MG63 (cell line): ENCODE measurements around the gene GPA33. TPM values are rescaled to one million over a fixed set of nuclear protein-coding genes. Genes with fewer than 3 reads are reported as not detected.

Source experiments
- DNase-seq: peaks from one replicate; pipeline ENCODE4 v3.0.0-alpha.2; 2020
- H3K27me3 ChIP-seq: fragments of 250-450 bp; sonication (Bioruptor Pico); 2 replicates; pipeline ENCODE4 v1.5.1; 2020; ENCODE audit warnings: mild to moderate bottlenecking, moderate library complexity
- H3K36me3 ChIP-seq: fragments of 250-450 bp; sonication (Bioruptor Pico); 2 replicates; pipeline ENCODE4 v1.5.1; 2020; ENCODE audit warnings: mild to moderate bottlenecking, moderate library complexity
- H3K4me3 ChIP-seq: fragments of 250-450 bp; sonication (Bioruptor Pico); 2 replicates; pipeline ENCODE4 v1.5.1; 2020; ENCODE audit warnings: mild to moderate bottlenecking, moderate library complexity
- H3K9me3 ChIP-seq: fragments of 250-450 bp; sonication (Bioruptor Pico); 2 replicates; pipeline ENCODE4 v1.5.1; 2020; ENCODE audit warnings: mild to moderate bottlenecking, moderate library complexity
- total RNA-seq: library from RNA; depleted of rRNA; stranded (reverse); fragments of >200 nt; shearing (Covaris generic); gene quantifications from 2 replicates; pipeline ENCODE4 v1.2.3, GENCODE V29; 2014; ENCODE audit warnings: low replicate concordance; rRNA removed

Gene GPA33, protein sequence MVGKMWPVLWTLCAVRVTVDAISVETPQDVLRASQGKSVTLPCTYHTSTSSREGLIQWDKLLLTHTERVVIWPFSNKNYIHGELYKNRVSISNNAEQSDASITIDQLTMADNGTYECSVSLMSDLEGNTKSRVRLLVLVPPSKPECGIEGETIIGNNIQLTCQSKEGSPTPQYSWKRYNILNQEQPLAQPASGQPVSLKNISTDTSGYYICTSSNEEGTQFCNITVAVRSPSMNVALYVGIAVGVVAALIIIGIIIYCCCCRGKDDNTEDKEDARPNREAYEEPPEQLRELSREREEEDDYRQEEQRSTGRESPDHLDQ
- not detected in 2 replicates for total RNA-seq

- H3K36me3 ChIP-seq = no peaks in the 10 kb centered on the region
Measured at GRCh38 chr1:167090314-167090942, at the start of gene GPA33. TSS of gene GPA33 (minus strand) at chr1:167090377. CDS start at chr1:167090287, 90 bp downstream.

DNA sequence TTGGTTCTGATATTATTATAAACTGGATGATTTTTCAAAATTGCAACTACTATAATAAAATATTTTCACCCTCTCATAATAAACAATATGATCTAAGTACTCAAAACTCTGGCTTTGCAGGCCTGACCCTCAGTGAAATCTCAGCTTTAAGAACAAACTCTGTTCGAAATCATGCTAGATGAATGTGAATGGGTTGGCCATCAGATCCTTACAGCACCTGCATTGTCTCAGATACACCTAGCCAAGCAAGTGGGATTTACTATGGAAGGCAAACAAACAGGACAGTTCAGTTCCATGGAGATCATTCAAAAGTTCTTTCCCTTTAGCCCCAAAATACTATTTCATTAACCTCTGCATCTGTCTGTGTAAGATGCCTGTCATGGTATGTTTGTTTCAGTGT is 48.5 kb upstream of the GPA33 start:
- Histone ChIP-seq H3K27me3 (peaks cover 6% of the 10 kb centered on the region), H3K4me3 (no peak overlapping the region), H3K9me3 (peaks cover 4% of the 10 kb centered on the region; the same call in 1 of the 2 replicates), H3K36me3 (no peaks in the 10 kb centered on the region)
- no peak for DNase-seq

More at GRCh38 chr1:167090314-167090942, at the start of gene GPA33:
- Histone ChIP-seq H3K9me3 (no peaks in the 10 kb centered on the region), H3K4me3 (no peak within 1 kb of the TSS), H3K27me3 (no peaks in the 10 kb centered on the region)
- no peak for DNase-seq

DNA sequence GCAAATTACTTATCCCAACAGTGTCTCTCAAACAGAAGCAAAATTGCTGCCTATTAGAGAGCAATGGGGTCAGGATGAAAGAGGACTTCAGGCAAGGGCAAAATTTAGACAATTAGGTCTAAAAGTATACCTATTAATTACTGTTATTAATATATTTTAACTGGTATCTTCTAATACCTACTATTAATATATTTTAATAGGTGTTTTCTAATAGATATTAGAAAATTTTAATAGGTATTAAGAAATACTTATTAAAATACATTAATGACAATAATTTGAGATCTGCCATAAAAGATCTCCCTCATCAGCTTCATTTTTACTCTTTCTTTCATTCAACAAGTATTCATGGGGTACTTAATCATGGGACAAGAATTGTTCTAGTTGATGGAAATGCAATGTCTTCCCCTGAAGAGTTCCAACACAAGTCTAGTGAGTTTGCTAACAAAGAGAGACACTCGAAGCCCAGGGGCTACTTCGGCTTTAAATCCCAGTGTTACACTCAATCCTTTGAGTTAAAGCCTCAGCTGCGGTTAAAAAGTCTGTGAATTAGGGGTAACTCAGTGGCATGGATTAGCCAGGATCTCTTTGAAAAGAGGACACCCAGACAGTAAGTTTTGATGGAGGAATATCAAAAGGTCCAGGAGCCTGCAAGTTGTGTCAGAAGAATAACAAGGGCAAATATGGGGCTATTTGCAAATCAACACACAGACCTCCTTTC is 47.8 kb upstream of the GPA33 start:
- DNase-seq = no peak
- no peaks in the 10 kb centered on the region for H3K36me3 ChIP-seq

GRCh38 chr1:167137332-167137781 is 47.2 kb upstream of the GPA33 start:
- H3K36me3 ChIP-seq = no peaks in the 10 kb centered on the region
- H3K27me3 ChIP-seq = peaks cover 6% of the 10 kb centered on the region
- H3K9me3 ChIP-seq = peaks cover 4% of the 10 kb centered on the region; the same call in 1 of the 2 replicates
- H3K4me3 ChIP-seq = no peak overlapping the region
- DNase-seq = no peak

More for the DNA sequence above, 47.8 kb upstream of the GPA33 start:
- Histone ChIP-seq H3K27me3 (peaks cover 6% of the 10 kb centered on the region), H3K4me3 (no peak overlapping the region), H3K9me3 (peaks cover 4% of the 10 kb centered on the region; the same call in 1 of the 2 replicates)

DNA sequence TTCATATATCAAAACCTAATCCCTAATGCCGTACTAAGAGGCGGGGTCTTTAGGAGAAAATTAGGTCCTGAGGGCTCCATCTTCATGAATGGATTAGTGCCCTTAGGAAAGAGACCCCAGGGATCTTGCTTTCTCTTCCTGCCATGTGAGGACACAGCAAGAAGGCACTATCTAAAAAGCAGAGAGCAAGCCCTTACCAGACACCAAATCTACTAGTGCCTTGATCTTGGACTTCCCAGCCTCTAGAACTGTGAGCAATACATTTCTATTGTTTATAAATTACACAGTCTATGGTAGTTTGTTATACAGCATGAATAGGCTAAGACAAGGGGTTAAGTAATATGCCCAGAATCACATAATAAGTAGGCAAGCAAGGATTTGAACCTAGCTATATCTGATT is 46.6 kb upstream of the GPA33 start:
- no peak overlapping the region for H3K4me3 ChIP-seq
- H3K27me3 ChIP-seq = peaks cover 6% of the 10 kb centered on the region

GRCh38 chr1:167136191-167136614 is 46.0 kb upstream of the GPA33 start:
- H3K4me3 ChIP-seq = no peak overlapping the region
- peak; percentile 7 for DNase-seq
- peaks cover 4% of the 10 kb centered on the region; the same call in 1 of the 2 replicates for H3K9me3 ChIP-seq
- no peaks in the 10 kb centered on the region for H3K36me3 ChIP-seq
- peaks cover 8% of the 10 kb centered on the region for H3K27me3 ChIP-seq

More for the DNA sequence above, 46.6 kb upstream of the GPA33 start:
- no peaks in the 10 kb centered on the region for H3K36me3 ChIP-seq
- DNase-seq = no peak
- peaks cover 4% of the 10 kb centered on the region; the same call in 1 of the 2 replicates for H3K9me3 ChIP-seq

DNA sequence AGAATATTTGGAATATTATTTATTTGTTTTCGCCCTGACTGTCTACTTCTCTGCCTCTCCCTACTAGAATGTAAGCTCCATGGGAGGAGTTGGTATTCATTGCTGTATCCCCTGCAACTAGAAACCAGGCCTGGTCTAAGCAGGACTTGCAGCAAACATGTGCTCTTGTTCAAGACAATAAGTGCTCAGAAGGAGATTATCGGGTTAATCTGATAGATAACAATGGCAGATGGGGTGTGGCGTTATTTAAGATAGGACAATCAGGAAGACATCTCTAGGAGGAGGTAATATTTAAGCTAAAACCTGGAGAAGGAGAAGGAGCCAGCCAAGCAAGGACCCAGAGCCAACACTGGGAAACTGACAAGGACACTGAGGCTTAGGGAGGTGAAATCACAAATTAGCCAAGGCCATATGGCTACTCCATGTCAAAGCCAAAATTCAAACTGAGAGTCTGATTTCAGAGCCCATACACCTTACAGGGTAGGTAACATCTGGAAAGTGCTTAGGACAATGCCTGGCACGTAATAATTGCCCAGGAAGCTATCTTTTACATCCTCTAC is 45.2 kb upstream of the GPA33 start:
- Histone ChIP-seq H3K9me3 (peaks cover 4% of the 10 kb centered on the region; the same call in 1 of the 2 replicates), H3K4me3 (no peak overlapping the region), H3K27me3 (peaks cover 8% of the 10 kb centered on the region), H3K36me3 (no peaks in the 10 kb centered on the region)
- no peak for DNase-seq

- H3K4me3 ChIP-seq = no peak overlapping the region
- peaks cover 9% of the 10 kb centered on the region for H3K27me3 ChIP-seq
- H3K9me3 ChIP-seq = peaks cover 4% of the 10 kb centered on the region; the same call in 1 of the 2 replicates
- no peak for DNase-seq
- no peaks in the 10 kb centered on the region for H3K36me3 ChIP-seq
Measured at GRCh38 chr1:167132301-167133010, 42.3 kb upstream of the GPA33 start.

GRCh38 chr1:167130829-167131510 is 40.8 kb upstream of the GPA33 start:
- DNase-seq = no peak
- no peaks in the 10 kb centered on the region for H3K9me3 ChIP-seq
- no peak overlapping the region for H3K4me3 ChIP-seq
- H3K27me3 ChIP-seq = peaks cover 9% of the 10 kb centered on the region
- no peaks in the 10 kb centered on the region for H3K36me3 ChIP-seq

GRCh38 chr1:167128261-167129227 is 38.4 kb upstream of the GPA33 start:
- H3K4me3 ChIP-seq = no peak overlapping the region
- H3K9me3 ChIP-seq = no peaks in the 10 kb centered on the region
- no peaks in the 10 kb centered on the region for H3K36me3 ChIP-seq
- peaks cover 9% of the 10 kb centered on the region for H3K27me3 ChIP-seq
- DNase-seq = no peak

DNA sequence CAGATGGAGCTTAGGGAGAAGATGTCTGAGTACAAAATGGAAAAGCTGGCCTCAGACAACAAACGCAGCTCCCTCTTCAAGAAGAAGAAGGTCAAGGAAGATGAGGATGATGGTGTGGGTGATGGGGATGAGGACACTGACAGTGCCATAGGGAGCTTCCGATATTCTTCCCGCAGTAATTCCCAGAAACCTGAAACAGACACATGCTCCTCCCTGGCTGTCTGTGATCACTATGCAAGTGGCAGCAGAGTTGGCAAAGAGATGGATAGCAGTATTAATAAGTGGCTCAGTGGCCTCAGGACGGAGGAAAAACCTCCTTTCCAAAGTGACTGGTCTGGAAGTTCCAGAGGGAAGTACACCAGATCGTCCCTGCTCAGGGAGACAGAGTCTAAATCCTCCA is 37.5 kb upstream of the GPA33 start:
- no peaks in the 10 kb centered on the region for H3K36me3 ChIP-seq
- H3K27me3 ChIP-seq = peaks cover 9% of the 10 kb centered on the region
- H3K4me3 ChIP-seq = no peak overlapping the region
- no peaks in the 10 kb centered on the region for H3K9me3 ChIP-seq
- DNase-seq = no peak

- Histone ChIP-seq H3K36me3 (no peaks in the 10 kb centered on the region), H3K9me3 (no peaks in the 10 kb centered on the region), H3K27me3 (peaks cover 9% of the 10 kb centered on the region), H3K4me3 (no peak overlapping the region)
- no peak for DNase-seq
Measured at GRCh38 chr1:167127236-167127635, 37.1 kb upstream of the GPA33 start.

GRCh38 chr1:167126811-167127210 is 36.6 kb upstream of the GPA33 start:
- Histone ChIP-seq H3K27me3 (peaks cover 9% of the 10 kb centered on the region), H3K36me3 (no peaks in the 10 kb centered on the region)

DNA sequence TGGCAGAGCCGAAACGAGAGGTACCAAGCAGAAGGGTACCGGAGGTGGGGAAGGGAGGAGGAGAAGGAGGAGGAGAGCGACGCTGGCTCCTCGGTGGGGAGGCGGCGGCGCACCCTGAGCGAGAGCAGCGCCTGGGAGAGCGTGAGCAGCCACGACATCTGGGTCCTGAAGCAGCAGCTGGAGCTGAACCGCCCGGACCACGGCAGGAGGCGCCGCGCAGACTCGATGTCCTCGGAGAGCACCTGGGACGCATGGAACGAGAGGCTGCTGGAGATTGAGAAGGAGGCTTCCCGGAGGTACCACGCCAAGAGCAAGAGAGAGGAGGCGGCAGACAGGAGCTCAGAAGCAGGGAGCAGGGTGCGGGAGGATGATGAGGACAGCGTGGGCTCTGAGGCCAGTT is 36.1 kb upstream of the GPA33 start:
- no peak for DNase-seq
- peaks cover 8% of the 10 kb centered on the region for H3K27me3 ChIP-seq
- no peaks in the 10 kb centered on the region for H3K9me3 ChIP-seq
- no peaks in the 10 kb centered on the region for H3K36me3 ChIP-seq
- no peak overlapping the region for H3K4me3 ChIP-seq

More at GRCh38 chr1:167126811-167127210, 36.6 kb upstream of the GPA33 start:
- DNase-seq = no peak
- Histone ChIP-seq H3K9me3 (no peaks in the 10 kb centered on the region), H3K4me3 (no peak overlapping the region)

DNA sequence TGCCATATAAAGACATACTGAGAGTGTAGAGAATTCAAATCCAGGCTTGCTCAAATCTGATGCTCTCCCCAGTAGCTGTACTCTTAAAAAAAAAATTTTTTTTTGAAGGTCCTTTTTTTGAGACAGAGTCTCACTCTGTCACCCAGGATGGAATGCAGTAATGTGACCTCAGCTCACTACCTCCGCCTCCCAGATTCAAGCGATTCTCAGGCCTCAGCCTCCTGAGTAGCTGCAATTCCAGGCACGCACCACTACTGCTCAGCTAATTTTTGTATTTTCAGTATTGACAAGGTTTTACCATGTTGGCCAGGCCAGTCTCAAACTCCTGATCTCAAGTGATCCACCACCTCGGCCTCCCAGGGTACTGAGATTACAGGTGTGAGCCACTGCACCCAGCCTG is 32.4 kb upstream of the GPA33 start:
- Histone ChIP-seq H3K4me3 (no peak overlapping the region), H3K36me3 (no peaks in the 10 kb centered on the region), H3K27me3 (no peaks in the 10 kb centered on the region), H3K9me3 (no peaks in the 10 kb centered on the region)
- DNase-seq = no peak
